Measurements from ENCODE around the gene PPP1CB.

Gene PPP1CB

GRCh38 chr2:28751956-28752630 lies 463 bp downstream of the PPP1CB start:
- peak overlapping the region; percentile 97 for H3K4me3 ChIP-seq (ENCODE audit: low read depth, low read length)
- ChIA-PET POLR2A (interaction anchor here (0.6 to 1.4 kb wide), 17 partner anchors 10 to 1573 kb away, joined by 3 to 23 read pairs (median 4); partner anchors contain the start of gene SPDYA), CTCF (interaction anchor here (0.5 to 2.4 kb wide), 9 partner anchors 9 to 291 kb away, joined by 3 to 19 read pairs (median 3); no protein-coding TSS in a partner anchor)
- H3K27ac ChIP-seq (ENCODE audit: extremely low read depth, low read depth, low read length) = peak overlapping the region; percentile 98
- no peaks in the 10 kb centered on the region for H3K36me3 ChIP-seq (ENCODE audit: control insufficient read depth in 2 of 2, insufficient read depth in 1 of 2, low read length in 2 of 2)
- H3K9me3 ChIP-seq (ENCODE audit: control insufficient read depth, insufficient read depth, low read depth, low read length) = no peaks in the 10 kb centered on the region
- H3K4me1 ChIP-seq (ENCODE audit: control insufficient read depth, insufficient read depth, low read length) = peaks cover 18% of the 10 kb centered on the region
- TF ChIP-seq ZBTB26 (tag by site-specific recombination; optimal IDR thresholded peaks at IDR 0.05) (peak; percentile 91), KLF17 (tag by site-specific recombination; IDR thresholded peaks at IDR 0.05) (no peak), ZNF366 (tag by site-specific recombination; conservative IDR thresholded peaks at IDR 0.05) (no peak), ZNF266 (tag by site-specific recombination; IDR thresholded peaks at IDR 0.05; ENCODE audit: low read depth) (no peak), ZNF76 (tag by site-specific recombination; IDR thresholded peaks at IDR 0.05; ENCODE audit: borderline replicate concordance, low read depth) (peak; percentile 52; the same call in 1 of the 2 replicates), GLIS2 (tag by site-specific recombination; IDR thresholded peaks at IDR 0.05) (peak; percentile 69), ZNF585B (tag by site-specific recombination; IDR thresholded peaks at IDR 0.05) (0 out of 2 replicates have a peak, but pooled peaks have one; percentile 4), ZNF843 (tag by site-specific recombination; IDR thresholded peaks at IDR 0.05) (peak; percentile 28; the same call in 1 of the 2 replicates), ZBTB8A (tag by site-specific recombination; IDR thresholded peaks at IDR 0.05) (0 out of 2 replicates have a peak, but pooled peaks have one; percentile 7), YY2 (tag by site-specific recombination; IDR thresholded peaks at IDR 0.05) (peak; percentile 78), ZNF391 (tag by site-specific recombination; IDR thresholded peaks at IDR 0.05; ENCODE audit: borderline replicate concordance, low read depth) (no peak), ZBTB17 (tag by site-specific recombination; IDR thresholded peaks at IDR 0.05) (peak; percentile 80), ZNF23 (tag by site-specific recombination; IDR thresholded peaks at IDR 0.05; ENCODE audit: borderline replicate concordance) (no peak), ZNF138 (tag by site-specific recombination; IDR thresholded peaks at IDR 0.05; ENCODE audit: borderline replicate concordance) (no peak), PRDM4 (tag by site-specific recombination; IDR thresholded peaks at IDR 0.05) (no peak), ZBTB11 (tag by site-specific recombination; conservative IDR thresholded peaks at IDR 0.05; ENCODE audit: low read depth) (0 out of 2 replicates have a peak, but pooled peaks have one; percentile 21), ZEB2 (tag by site-specific recombination; IDR thresholded peaks at IDR 0.05) (0 out of 2 replicates have a peak, but pooled peaks have one; percentile 30), ZSCAN4 (tag by site-specific recombination; IDR thresholded peaks at IDR 0.05) (peak; percentile 5), ZBTB20 (tag by site-specific recombination; IDR thresholded peaks at IDR 0.05) (peak; percentile 19; the same call in 1 of the 2 replicates), YY1 (tag by site-specific recombination; IDR thresholded peaks at IDR 0.05) (peak; percentile 79; the same call in 1 of the 2 replicates), ZNF394 (tag by site-specific recombination; IDR thresholded peaks at IDR 0.05; ENCODE audit: borderline replicate concordance) (peak; percentile 43; the same call in 1 of the 2 replicates), ZFP37 (tag by site-specific recombination; IDR thresholded peaks at IDR 0.05) (no peak)
- TF ChIP-seq, protein P1, sequence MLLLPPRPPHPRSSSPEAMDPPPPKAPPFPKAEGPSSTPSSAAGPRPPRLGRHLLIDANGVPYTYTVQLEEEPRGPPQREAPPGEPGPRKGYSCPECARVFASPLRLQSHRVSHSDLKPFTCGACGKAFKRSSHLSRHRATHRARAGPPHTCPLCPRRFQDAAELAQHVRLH (tag by site-specific recombination; IDR thresholded peaks at IDR 0.05) = no peak
- TF ChIP-seq, protein P2, sequence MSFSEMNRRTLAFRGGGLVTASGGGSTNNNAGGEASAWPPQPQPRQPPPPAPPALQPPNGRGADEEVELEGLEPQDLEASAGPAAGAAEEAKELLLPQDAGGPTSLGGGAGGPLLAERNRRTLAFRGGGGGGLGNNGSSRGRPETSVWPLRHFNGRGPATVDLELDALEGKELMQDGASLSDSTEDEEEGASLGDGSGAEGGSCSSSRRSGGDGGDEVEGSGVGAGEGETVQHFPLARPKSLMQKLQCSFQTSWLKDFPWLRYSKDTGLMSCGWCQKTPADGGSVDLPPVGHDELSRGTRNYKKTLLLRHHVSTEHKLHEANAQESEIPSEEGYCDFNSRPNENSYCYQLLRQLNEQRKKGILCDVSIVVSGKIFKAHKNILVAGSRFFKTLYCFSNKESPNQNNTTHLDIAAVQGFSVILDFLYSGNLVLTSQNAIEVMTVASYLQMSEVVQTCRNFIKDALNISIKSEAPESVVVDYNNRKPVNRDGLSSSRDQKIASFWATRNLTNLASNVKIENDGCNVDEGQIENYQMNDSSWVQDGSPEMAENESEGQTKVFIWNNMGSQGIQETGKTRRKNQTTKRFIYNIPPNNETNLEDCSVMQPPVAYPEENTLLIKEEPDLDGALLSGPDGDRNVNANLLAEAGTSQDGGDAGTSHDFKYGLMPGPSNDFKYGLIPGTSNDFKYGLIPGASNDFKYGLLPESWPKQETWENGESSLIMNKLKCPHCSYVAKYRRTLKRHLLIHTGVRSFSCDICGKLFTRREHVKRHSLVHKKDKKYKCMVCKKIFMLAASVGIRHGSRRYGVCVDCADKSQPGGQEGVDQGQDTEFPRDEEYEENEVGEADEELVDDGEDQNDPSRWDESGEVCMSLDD (tag by site-specific recombination; IDR thresholded peaks at IDR 0.05) = peak; percentile 55; the same call in 1 of the 2 replicates

Measured in HEK293 (cell line).